GM18511 (cell line): ENCODE measurements around the gene LYPLAL1.
"Not testable (repeated sequence)": the region's sequence is repeated elsewhere in the genome, so short reads cannot be mapped to it uniquely, and the experiment has no call there.

Experiments
- ATAC-seq: cut with Tn5 transposase; IDR thresholded peaks from one replicate; pipeline ENCODE4 v1.9.1; 2021; ENCODE audit warnings: mild to moderate bottlenecking, moderate library complexity; ENCODE audit not compliant: unreplicated experiment

Gene LYPLAL1

DNA sequence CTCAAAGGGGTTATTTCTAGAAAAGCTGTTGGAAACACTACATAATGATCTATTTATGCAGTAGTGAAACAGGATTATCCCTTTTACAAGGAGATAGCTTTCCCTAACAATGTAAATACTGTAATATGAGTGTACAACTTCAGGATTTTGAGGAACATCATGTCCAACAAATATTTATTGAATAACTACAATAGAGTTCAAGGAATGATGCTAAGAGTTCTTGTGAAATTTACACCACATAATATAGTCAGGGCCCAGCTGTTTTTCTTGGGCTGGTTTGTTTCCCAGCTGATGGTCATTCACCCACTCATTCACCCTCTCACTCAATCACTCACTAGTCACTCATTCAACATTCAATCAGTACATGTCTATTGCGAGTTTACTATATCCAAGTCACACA lies 12.3 kb upstream of the LYPLAL1 start:
- ATAC-seq, result no peak

DNA sequence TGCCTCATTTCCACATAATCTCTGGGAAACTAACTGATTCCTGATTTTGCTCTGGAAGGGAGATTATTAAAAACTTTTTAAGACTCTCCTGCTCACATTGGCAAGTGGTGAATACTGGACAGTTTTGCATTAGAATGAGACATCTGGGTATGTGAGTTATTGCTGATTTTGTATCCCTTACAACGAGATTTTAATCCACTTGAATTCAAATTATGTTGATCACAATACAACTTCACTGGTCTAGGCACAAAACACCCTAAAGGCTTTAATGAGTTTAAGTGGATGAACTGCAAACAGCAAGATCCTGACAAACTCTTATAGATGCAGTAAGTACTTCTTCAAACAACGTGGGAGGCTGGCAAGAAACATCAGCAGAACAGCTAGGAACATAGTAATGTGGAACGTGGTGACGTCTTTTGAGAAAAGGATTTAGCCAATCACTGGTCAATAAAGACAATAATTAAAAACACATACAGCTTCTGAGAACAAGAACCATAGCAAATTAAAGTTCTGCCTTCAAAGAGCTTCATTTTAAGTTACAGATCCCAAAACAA lies 10.2 kb upstream of the LYPLAL1 start:
- ATAC-seq, result no peak

DNA sequence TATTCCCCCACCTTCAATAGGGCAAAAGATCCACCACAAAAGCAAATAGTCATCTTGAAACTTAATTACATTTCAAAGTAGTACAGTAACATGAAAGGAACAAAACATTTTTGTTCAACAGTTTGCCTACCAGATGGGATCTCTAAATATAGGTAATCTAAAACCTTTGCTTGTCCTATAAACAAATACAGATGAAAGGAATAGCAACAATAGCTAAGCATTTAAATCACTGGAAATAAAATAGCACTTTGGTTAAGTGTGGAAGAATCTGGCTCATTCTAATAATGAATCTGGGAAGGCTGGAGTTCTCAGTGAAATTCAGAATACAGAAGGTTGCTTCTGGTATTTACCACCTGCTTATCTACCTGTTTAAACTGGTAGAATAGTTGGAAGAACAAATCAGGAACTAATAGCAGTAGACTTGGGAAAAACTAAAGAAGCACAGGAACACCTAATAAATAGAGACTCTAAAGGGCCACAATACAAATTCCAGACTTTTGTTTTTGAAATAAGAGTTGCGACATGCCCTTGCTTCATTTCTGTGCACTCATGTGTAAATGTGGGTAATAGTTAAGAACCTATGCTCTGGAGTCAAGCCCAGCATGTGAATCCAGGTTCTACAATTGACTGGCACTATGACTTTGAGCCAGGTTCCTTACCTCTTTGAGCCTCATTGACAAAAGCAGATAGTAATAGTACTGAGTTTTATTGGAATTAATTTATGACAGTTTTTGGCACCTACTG lies 2.3 kb upstream of the LYPLAL1 start:
- no peak for ATAC-seq

DNA sequence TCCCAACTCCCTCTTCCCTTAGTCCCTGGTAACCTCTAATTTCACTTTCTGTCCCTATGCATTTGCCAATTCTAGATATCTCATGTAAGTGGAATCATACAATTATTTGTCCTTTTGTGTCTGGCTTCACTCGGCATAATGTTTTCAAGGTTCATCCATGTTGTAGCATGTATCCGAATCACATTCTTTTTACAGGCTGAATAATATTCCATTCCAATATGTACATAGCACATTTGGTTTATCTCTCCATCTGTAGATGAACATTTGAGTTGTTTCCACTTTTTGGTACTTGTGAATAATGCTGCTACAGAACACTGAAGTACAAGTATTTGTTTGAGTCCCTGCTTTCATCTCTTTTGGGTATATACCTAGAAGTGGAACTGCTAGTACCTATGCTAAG lies 857 bp upstream of the LYPLAL1 start:
- ATAC-seq, result no peak

DNA sequence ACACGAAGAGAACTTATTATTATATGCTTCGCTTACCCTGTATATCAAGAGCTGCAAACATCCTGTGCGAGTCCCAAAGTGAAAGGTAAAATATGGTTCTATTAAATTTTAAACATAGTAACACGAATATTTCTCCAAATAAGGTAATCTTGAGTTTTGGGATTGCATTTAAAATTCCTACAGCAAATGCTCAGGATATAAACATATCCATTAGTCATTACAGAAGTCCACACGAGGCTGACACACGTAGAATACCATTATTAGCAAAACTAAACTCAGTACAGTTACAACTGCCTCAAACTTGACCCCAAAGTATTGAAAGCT lies 282 bp upstream of the LYPLAL1 start:
- peak; percentile 2 for ATAC-seq

DNA sequence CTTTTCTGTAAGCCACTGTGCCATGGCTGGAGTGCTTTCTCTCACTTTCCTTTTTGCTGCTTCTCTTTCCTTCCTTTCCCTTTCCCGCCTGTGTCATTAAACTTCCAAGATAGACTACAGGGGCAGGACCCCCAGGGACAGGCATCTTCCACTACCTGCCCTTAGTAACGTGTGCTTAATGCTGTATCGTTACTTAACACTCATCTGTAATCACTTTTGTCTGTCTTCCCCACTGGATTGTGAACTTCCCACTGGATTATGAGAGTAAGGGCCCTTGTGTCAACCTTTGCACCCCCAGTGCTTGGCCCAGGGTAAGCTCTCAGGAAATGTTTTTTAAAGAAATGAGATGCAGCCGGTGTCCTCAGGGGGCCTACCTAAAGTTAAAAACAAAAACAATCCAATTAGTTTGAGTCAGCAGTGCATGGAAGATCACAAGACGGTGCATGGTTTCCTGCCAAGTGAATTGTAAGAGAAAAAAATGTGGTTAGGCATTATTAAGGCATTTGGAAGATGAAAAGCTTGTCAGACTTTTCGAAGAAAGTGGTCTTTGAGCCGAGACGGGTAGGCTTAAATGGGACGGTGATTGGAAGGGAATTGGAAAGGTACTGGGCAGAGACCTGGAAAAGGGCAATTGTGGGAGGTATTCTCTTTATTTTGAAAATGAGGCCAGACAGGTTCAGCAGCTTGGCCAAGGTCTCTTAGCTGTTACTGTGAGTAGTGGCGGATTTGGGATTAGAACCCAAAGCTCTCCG lies 958 bp downstream of the LYPLAL1 start:
- peak; percentile 40 for ATAC-seq

DNA sequence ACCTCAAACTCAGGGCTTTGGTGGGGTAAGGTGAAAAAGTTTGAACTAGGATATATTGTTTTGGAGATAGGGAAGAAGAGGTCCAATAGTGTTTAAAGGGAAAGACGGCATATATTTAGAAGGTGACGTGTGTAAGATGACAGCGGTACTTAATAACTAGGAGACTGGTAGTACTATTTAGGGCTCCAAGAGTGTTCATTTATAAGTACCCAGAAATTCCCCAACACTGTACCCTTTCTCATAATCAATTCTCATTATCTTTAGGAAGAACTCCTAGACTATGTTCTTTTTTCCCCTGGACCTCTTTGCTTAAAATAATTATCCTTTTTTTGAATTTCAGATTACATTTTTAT lies 1.5 kb downstream of the LYPLAL1 start:
- no peak for ATAC-seq

DNA sequence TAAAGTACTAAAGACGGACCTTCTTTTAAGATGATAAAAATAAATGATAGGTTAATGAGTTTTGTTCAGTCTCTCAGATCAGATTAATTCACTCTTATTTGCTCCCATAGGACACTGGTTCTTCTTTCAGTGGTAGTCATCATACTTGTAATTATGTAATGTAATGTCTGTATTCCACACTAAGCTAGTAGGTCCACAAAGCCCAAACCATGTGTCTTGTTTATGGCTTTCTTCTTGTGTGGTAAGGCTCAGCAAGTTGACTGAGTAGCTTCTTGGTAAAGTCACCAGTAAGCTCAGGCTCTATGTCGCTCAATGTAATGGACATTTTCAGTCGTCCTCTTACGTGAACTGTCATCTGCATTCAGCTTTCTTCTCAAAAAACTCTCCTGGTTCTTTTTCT lies 2.5 kb downstream of the LYPLAL1 start:
- ATAC-seq, result no peak

DNA sequence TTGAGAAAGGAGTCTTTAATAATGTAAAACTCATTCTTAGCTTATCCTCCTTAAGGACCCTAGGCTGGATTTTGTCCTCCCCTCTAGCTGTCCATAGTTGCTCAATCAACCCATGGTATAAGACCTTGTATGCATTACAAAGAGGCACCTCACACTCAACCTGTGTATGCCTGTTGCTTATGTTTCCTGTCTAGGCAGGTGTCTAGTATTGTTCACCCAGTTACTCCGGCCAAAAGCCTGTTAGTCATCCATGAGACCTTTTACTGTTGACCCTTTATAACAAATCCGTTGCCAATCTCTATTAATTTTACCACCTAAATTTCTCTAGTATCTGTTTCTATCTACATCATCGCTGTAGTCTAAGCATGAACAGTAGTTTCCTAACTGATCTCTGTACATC lies 3.7 kb downstream of the LYPLAL1 start:
- ATAC-seq, result peak; percentile 40

DNA sequence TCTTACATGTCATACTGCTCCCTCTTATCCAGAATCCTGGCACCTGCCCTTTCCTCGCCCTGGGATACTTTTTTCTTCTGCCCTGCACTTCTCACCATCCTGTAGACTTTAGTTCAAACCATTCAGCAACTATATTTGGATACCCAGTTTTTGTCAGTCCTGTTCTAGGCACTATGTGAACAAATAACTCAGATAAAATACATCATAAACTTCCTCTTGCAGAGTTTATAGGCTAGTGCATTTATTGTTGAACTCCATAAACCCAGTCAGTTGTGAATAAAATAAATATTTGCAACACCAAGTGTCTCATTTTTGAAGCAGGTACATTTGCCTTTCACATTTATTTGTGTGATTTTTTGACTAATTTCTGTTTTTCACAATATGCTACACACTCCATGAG lies 4.3 kb downstream of the LYPLAL1 start:
- ATAC-seq, result no peak

DNA sequence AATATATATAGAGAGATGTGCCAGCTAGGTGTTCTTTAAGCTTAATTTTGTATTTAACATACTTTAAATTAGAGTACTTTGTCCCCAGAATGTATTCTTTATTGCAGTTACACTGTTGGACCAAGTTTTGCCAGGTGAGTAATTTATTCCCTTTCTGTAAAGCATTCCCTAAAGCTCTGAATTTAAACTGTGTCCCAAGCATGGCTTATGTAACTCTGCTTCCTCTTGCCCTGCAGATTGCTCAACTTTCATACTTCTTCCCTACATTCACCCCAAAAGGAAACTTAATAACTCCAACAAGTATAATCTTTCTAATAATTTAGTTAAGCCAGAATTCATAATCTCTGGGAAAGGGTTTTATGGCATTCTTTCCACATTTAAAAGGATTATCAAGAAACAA lies 5.6 kb downstream of the LYPLAL1 start:
- ATAC-seq, result no peak

DNA sequence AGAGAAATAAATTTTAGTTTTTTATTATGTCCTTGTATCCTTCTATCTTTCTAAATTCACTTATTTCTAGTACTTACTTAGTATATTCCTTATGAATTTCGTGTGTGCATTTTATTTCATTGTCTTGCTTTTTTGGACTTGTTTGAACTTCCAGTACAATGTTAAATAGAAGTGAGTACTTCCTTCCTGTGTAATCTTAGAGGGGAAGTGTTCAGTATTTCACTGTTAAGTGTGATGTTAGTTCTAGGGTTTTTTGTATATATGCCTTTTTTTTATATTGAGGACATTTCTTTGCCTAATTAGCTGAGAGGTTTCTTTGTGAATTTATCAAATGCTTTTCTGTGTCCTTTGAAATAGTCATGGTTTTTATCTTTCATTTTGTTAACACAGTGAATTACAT lies 10.7 kb downstream of the LYPLAL1 start:
- no peak for ATAC-seq

DNA sequence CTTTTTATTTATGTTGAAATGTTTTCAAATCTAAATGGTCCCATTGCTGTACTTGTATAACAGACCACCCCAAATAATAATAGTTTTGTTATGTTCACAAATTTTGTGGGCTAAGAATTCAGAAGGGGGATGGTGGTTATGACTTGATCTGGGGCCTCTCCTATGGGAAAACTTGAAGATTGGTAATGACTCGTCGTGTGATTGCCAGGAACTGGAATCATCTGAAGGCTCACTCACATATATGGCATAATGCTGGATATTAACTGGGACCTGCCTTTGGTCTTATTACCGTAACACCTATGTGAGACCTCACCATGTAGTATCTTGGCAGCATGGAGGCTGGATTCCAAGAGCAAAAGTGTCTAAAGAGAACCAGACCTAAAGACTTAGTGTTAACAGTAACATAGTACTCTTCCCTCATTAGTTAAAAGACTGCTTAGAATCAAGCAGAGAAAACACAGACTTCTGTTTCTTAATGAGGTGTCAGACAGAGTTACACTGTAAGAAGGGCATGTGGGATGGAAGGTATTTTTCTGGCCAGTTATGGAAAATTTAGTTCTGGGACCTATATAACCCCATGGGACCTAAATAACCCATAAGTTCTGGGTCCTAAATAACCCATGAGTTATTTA lies 11.9 kb downstream of the LYPLAL1 start:
- no peak for ATAC-seq

DNA sequence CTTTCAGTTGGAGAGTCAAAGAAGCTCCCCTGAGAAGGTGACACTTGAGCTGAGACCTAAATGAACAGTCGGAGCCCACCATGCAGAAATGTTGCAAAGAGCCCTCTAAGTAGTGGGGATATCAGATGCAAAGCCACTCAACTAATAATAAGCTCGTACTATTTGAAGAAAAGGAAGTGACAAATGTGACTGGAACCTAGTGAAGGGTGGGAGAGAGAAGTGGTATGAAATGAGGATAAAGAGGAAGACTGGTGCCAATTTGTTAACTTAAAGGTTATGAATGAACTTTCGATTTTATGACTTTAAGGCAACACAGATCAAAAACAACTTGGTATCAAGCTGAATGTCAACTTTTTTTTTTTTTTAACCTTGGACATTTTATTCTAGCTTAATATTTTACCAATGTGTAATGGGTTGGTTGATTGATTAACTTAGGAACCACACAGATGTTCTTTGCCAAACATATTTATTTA lies 14.7 kb downstream of the LYPLAL1 start:
- peak; percentile 48 for ATAC-seq

DNA sequence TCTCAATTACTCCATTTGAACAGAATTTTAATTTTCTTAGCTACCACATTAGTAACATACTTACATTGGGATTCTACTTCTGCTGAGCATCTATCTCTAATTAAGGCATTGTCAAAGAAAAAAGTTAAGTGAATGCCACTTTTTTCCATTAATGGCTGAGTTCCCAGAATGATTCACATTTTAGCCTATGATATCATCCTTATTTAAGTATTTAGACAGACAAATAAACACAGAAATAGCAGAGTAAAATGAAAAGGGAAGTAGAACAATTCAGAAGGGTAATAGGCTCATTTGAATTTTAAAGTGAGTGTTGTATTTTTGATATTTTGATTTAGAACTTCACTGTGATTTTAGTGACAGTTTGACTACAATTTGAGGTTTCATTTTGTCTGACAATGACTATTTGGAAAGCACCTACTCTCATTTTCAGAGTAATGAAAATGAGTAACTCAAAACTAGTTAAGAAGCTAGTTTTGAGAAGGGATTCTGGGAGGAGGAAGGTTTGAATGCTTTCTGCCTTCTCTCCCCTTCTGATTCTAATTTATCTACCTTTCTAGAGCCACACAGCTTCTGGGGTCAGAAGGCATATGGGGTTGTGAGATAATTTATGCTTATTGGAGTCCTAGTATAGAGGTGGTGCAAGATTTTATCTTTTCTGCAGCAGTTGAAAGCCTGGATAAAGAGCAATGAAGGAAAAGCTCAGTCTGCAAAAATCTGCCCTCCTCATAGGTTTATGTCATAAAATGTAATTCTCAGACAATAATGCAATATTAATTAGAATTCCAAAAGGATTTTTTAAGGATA lies 15.5 kb downstream of the LYPLAL1 start:
- ATAC-seq, result peak; percentile 72

DNA sequence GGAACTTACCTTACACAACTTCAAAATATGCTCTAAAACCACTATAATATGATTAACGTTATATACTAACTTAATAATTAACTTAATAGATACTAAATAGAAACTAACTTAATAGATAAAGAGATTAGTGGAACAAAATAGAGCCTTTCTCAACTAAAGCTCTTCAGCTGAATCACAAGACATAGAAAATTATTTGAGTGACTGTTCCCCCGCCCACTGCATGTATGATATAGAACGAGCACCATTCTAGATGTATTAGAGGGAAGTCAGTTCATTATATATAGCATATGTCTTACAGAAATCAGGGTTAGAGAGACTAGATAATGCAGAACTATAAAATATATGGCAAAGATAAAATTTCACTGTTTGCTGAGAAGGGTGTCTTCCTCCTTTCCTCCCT lies 16.3 kb downstream of the LYPLAL1 start:
- peak; percentile 18 for ATAC-seq

DNA sequence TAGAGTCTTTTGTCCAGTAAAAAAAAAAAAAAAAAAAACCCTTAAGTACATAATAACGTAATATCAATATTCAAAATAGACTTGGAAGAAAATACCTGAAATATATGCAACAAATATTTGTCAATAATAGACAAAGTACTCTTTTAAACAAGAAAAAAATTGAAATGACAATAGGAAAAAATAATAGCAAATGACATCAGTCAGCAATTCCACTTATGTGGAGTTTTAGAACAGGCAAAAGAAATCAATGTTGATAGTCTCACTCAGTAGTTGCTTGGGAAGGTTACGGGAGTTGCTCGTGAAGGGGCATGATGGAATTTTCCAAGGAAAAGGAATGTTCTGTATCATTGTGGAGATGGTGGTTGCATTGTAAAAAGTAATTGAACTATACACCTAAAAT lies 16.9 kb downstream of the LYPLAL1 start:
- ATAC-seq, result no peak

DNA sequence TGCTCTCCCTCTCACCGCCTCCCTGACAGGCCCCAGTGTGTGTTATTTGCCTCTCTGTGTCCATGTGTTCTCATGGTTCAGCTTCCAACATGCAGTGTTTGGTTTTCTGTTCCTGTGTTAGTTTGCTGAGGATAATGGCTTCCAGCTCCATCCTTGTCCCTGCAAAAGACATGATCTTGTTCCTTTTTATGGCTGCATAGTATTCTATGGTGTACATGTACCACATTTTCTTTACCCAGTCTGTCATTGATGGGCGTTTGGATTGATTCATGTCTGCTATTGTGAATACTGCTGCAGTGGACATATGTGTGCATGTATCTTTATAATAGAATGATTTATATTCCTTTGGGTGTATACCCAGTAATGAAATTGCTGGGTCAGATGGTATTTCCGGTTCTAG lies 22.2 kb downstream of the LYPLAL1 start:
- not testable (repeated sequence) for ATAC-seq

DNA sequence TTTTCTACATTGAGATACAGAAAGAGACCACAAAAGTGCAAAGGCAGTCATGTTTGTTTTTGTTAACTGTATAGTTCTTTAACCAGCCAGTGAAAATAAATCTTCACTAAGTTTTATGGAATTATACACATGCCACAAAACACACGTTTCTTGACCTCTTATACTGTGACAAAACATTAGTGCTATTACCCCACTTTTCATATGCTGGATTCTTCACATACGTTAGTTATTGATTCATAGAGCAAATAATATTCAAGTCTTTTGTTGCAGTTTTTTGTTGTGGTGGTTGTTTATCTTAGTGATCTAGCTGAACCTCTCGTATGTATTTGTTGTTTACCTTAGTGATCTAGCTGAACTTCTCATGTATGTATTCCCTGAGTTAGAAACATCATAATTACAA lies 28.0 kb downstream of the LYPLAL1 start:
- no peak for ATAC-seq

DNA sequence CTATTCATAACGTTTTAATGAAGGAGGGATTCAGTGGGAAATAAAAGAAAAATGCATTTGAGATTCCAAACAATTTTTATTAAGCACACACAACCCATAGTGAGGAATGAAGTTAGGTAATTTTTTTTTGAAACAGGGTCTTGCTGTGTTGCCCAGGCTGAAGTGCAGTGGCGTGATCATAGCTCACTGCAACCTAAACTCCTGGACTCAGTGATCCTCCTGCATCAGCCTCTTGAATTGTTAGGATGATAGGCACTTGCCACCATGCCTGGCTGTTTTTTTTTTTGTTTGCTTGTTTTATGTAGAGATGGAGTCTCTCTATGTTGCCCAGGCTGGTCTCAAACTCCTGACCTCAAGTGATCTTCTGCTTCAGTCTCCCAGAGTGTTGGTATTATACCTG lies 28.9 kb downstream of the LYPLAL1 start:
- no peak for ATAC-seq

DNA sequence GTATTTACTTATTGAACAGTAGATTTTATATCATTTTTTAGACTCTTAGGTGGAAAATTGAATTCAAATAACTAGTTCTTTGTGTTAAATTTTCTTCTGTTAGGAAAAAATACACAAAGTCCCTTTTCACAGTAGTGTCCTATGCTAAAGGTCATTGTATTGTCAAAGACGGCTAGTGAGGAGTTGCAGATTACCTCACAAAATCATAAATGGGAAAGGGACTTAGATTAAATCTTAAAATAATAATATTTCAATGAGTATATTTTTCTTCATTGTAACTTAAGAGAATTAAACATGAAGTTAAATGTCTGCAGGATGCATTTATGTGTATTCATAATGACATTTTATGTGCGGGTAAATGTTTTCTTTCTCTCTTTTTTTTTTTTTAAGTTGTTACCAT lies 32.7 kb downstream of the LYPLAL1 start:
- no peak for ATAC-seq
